Naive thymus-derived CD4-positive, alpha-beta T cell (primary cell): ENCODE results near the gene PDE5A. TPM values are rescaled to one million over a fixed set of nuclear protein-coding genes. Genes with fewer than 3 reads are reported as not detected.

Experiments used
- ATAC-seq: fragments of 150-1000 bp; cut with Tn5 transposase; 2 replicates; pipeline ENCODE4 v1.10.0; 2021; ENCODE audit warnings: mild to moderate bottlenecking, moderate library complexity
- CTCF ChIA-PET: fragments of 350-600 bp; sonication (Branson Sonifier 250); formaldehyde crosslinking; loops from one replicate; lab custom pipeline; 2021; ENCODE audit warnings: antibody characterized with exemption; lab: Charles Lee
- POLR2A ChIA-PET: fragments of 350-600 bp; sonication (Branson Sonifier 250); formaldehyde crosslinking; loops from one replicate; lab custom pipeline; 2021; ENCODE audit warnings: antibody characterized with exemption, inconsistent platforms; lab: Charles Lee
- DNase-seq, 9 donors: peaks; one replicate each; pipeline versions ENCODE4 v3.0.0 to v3.0.0-alpha.2; 2020 to 2022; ENCODE audit warnings: mixed read lengths in 1 of 9
- H3K27ac ChIP-seq: one replicate; pipeline ENCODE4 v1.7.0; 2013; ENCODE audit warnings: mild to moderate bottlenecking, low read depth, low read length, moderate library complexity
- H3K27me3 ChIP-seq, 2 donors: one replicate each; pipeline ENCODE4 v1.7.0; 2013; ENCODE audit warnings: low read length in 2 of 2, mild to moderate bottlenecking in 2 of 2, moderate library complexity in 2 of 2; ENCODE audit not compliant: control insufficient read depth in 2 of 2, insufficient read depth in 2 of 2
- H3K36me3 ChIP-seq, 3 experiments: 1 replicate in 2 of 3; 2 replicates in 1 of 3; pipeline ENCODE4 v1.7.0; 2013; ENCODE audit warnings: low read length in 3 of 3, mild to moderate bottlenecking in 3 of 3, moderate library complexity in 1 of 3; ENCODE audit not compliant: insufficient read depth in 3 of 3, control insufficient read depth in 2 of 3
- H3K4me1 ChIP-seq, 2 donors: one replicate each; pipeline ENCODE4 v1.7.0; 2013; ENCODE audit warnings: low read length in 2 of 2, mild to moderate bottlenecking in 2 of 2, moderate library complexity in 1 of 2; ENCODE audit not compliant: control insufficient read depth in 2 of 2, insufficient read depth in 2 of 2
- H3K4me3 ChIP-seq: 2 replicates; pipeline ENCODE4 v1.7.0; 2013; ENCODE audit warnings: mild to moderate bottlenecking, low read length
- H3K9me3 ChIP-seq, 3 experiments: 1 replicate in 2 of 3; 2 replicates in 1 of 3; pipeline ENCODE4 v1.7.0; 2013; ENCODE audit warnings: low read length in 3 of 3; ENCODE audit not compliant: control insufficient read depth in 2 of 3
- H3K27ac Mint-ChIP-seq, 9 donors: one replicate each; pipeline ENCODE4 v1.8.0; 2020 to 2022; ENCODE audit warnings: mixed read lengths in 9 of 9, mild to moderate bottlenecking in 8 of 9, moderate library complexity in 5 of 9, inconsistent platforms in 2 of 9
- H3K27me3 Mint-ChIP-seq, 5 donors: one replicate each; pipeline ENCODE4 v1.8.0; 2021 to 2022; ENCODE audit warnings: mixed read lengths in 5 of 5, mild to moderate bottlenecking in 1 of 5
- H3K36me3 Mint-ChIP-seq, 5 donors: one replicate each; pipeline ENCODE4 v1.8.0; 2020 to 2022; ENCODE audit warnings: mixed read lengths in 5 of 5, mild to moderate bottlenecking in 3 of 5, inconsistent platforms in 1 of 5
- H3K4me1 Mint-ChIP-seq, 7 donors: one replicate each; pipeline ENCODE4 v1.8.0; 2020 to 2022; ENCODE audit warnings: mixed read lengths in 7 of 7, mild to moderate bottlenecking in 3 of 7, inconsistent platforms in 1 of 7
- H3K4me3 Mint-ChIP-seq, 10 donors: one replicate each; pipeline ENCODE4 v1.8.0; 2020 to 2022; ENCODE audit warnings: mild to moderate bottlenecking in 10 of 10, mixed read lengths in 10 of 10, moderate library complexity in 6 of 10, inconsistent platforms in 2 of 10
- H3K9me3 Mint-ChIP-seq, 11 donors: one replicate each; pipeline ENCODE4 v1.8.0; 2020 to 2022; ENCODE audit warnings: mixed read lengths in 11 of 11, mild to moderate bottlenecking in 4 of 11, inconsistent platforms in 1 of 11, moderate library complexity in 1 of 11
- intact Hi-C, 2 donors: fragments of 100-400 bp; cut with micrococcal nuclease; formaldehyde crosslinking; loops; one replicate each; pipeline ENCODE4 v1.15.1; 2023
- polyA plus RNA-seq, 2 donors: library from polyadenylated mRNA; unstranded; fragments of 300-500 nt; fragmentation: Illumina TruSeq; gene quantifications; one replicate each; pipeline ENCODE4 v1.2.3, GENCODE V29; 2021
- total RNA-seq, 6 experiments: library from RNA in 5 of 6; stranded (reverse) in 5 of 6; gene quantifications; 1 replicate in 5 of 6; 2 replicates in 1 of 6; pipeline ENCODE4 v1.2.3 and lab custom pipeline; 2021 to 2026

The PDE5A gene
- total and polyA plus RNA-seq, 7 experiments from 2014 or later, result 0.21 to 2.6 (median 0.65) TPM

GRCh38 chr4:119648398-119648797 is 19.8 kb upstream of the PDE5A start:
- Mint-ChIP-seq H3K27me3 (peaks cover 3 to 29% (median 22%) of the 10 kb centered on the region in 5 donors), H3K36me3 (peaks cover 0 to 4% (median 0%) of the 10 kb centered on the region in 5 donors), H3K27ac (no peak overlapping the region), H3K4me3 (no peak overlapping the region), H3K9me3 (no peaks in the 10 kb centered on the region), H3K4me1 (no peaks in the 10 kb centered on the region)
- Histone ChIP-seq H3K27me3 (no peaks in the 10 kb centered on the region), H3K4me1 (no peaks in the 10 kb centered on the region), H3K27ac (no peak overlapping the region), H3K36me3 (no peaks in the 10 kb centered on the region), H3K4me3 (no peak overlapping the region), H3K9me3 (no peaks in the 10 kb centered on the region)
- DNase-seq (no peak), ATAC-seq (no peak)
- intact Hi-C loops, result no loop called here
- ChIA-PET POLR2A (no interaction called here), CTCF (no interaction called here)

GRCh38 chr4:119647558-119647957 is 19.0 kb upstream of the PDE5A start:
- no peaks in the 10 kb centered on the region for H3K4me1 Mint-ChIP-seq
- DNase-seq, result no peak
- no peak overlapping the region for H3K27ac Mint-ChIP-seq
- H3K4me1 ChIP-seq, result no peaks in the 10 kb centered on the region
- no peaks in the 10 kb centered on the region for H3K36me3 ChIP-seq
- intact Hi-C loops, result no loop called here
- no peaks in the 10 kb centered on the region for H3K9me3 Mint-ChIP-seq
- H3K36me3 Mint-ChIP-seq, result peaks cover 0 to 4% (median 0%) of the 10 kb centered on the region in 5 donors
- no peak overlapping the region for H3K27ac ChIP-seq
- no peak overlapping the region for H3K4me3 ChIP-seq
- no peaks in the 10 kb centered on the region for H3K27me3 ChIP-seq
- no peak overlapping the region for H3K4me3 Mint-ChIP-seq
- ChIA-PET POLR2A (no interaction called here), CTCF (no interaction called here)
- H3K27me3 Mint-ChIP-seq, result peaks cover 3 to 29% (median 22%) of the 10 kb centered on the region in 5 donors
- ATAC-seq, result no peak
- H3K9me3 ChIP-seq, result no peaks in the 10 kb centered on the region

GRCh38 chr4:119646347-119647071 is 17.9 kb upstream of the PDE5A start:
- no peaks in the 10 kb centered on the region for H3K9me3 ChIP-seq
- no peak overlapping the region for H3K27ac Mint-ChIP-seq
- CTCF ChIA-PET, result no interaction called here
- no peak for ATAC-seq
- no peaks in the 10 kb centered on the region for H3K36me3 ChIP-seq
- no peaks in the 10 kb centered on the region for H3K27me3 ChIP-seq
- H3K27ac ChIP-seq, result no peak overlapping the region
- peaks cover 0 to 4% (median 0%) of the 10 kb centered on the region in 5 donors for H3K36me3 Mint-ChIP-seq
- POLR2A ChIA-PET, result no interaction called here
- DNase-seq, result no peak
- no peak overlapping the region for H3K4me3 ChIP-seq
- H3K4me1 Mint-ChIP-seq, result no peaks in the 10 kb centered on the region
- H3K4me1 ChIP-seq, result no peaks in the 10 kb centered on the region
- no peak overlapping the region for H3K4me3 Mint-ChIP-seq
- H3K9me3 Mint-ChIP-seq, result no peaks in the 10 kb centered on the region
- intact Hi-C loops, result no loop called here
- peaks cover 3 to 29% (median 22%) of the 10 kb centered on the region in 5 donors for H3K27me3 Mint-ChIP-seq

DNA sequence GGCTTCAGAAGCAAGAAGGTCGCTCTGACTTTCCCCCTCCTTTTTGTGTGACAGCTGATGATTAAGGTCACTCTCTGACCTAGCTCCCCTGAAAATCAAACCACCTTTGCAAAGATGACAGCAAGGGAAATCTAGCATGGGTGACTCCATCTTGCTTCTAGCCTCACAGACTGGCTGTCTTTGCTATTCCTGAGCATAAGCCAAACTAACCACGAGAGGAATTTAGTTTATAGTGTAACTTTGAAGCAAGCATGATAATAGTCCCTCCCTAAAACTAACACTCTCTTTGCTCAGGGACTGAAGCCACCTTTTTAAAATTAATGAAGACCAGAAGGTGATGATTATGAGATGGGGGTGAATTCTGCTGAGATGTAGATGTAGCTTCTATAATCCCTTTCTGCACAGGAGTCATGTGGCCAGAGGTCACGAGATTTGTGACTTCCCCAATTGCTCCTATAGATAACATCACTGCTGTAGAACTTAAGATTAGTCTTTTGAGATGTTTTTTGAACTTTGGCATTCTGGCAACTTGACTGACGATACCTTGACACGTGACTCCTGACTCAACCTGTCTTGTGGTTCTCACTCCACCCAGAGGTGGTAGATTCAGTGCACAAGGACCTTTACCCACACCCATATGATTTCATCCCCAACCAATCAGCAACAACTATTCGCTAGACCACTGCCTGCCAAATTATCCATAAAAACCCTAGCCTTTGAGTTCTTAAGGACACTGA is 14.9 kb upstream of the PDE5A start:
- H3K27ac ChIP-seq, result no peak overlapping the region
- Mint-ChIP-seq H3K27me3 (peaks cover 4 to 18% (median 12%) of the 10 kb centered on the region in 5 donors), H3K36me3 (no peaks in the 10 kb centered on the region), H3K27ac (no peak overlapping the region), H3K9me3 (no peaks in the 10 kb centered on the region), H3K4me3 (no peak overlapping the region), H3K4me1 (no peaks in the 10 kb centered on the region)
- DNase-seq (no peak), ATAC-seq (no peak)
- ChIA-PET POLR2A (no interaction called here), CTCF (no interaction called here)
- no peak overlapping the region for H3K4me3 ChIP-seq
- no peaks in the 10 kb centered on the region for H3K9me3 ChIP-seq
- H3K36me3 ChIP-seq, result no peaks in the 10 kb centered on the region
- no peaks in the 10 kb centered on the region for H3K27me3 ChIP-seq
- intact Hi-C loops, result no loop called here
- no peaks in the 10 kb centered on the region for H3K4me1 ChIP-seq

- DNase-seq (no peak), ATAC-seq (no peak)
- CTCF ChIA-PET, result interaction anchor here (1.3 kb wide), 1 partner anchor 13 kb away, joined by 4 read pairs; the partner anchor contains the start of gene PDE5A
- no peak overlapping the region for H3K27ac ChIP-seq
- intact Hi-C loops, result no loop called here
- H3K4me1 Mint-ChIP-seq, result no peaks in the 10 kb centered on the region
- H3K9me3 ChIP-seq, result no peaks in the 10 kb centered on the region
- POLR2A ChIA-PET, result interaction anchor here (0.5 kb wide), 1 partner anchor 604 kb away, joined by 3 read pairs; no protein-coding TSS in a partner anchor
- H3K27ac Mint-ChIP-seq, result no peak overlapping the region
- H3K36me3 ChIP-seq, result no peaks in the 10 kb centered on the region
- peaks cover 7 to 15% (median 11%) of the 10 kb centered on the region in 5 donors for H3K27me3 Mint-ChIP-seq
- no peak overlapping the region for H3K4me3 Mint-ChIP-seq
- no peaks in the 10 kb centered on the region for H3K36me3 Mint-ChIP-seq
- H3K4me1 ChIP-seq, result no peaks in the 10 kb centered on the region
- H3K9me3 Mint-ChIP-seq, result no peaks in the 10 kb centered on the region
- no peaks in the 10 kb centered on the region for H3K27me3 ChIP-seq
- no peak overlapping the region for H3K4me3 ChIP-seq
Observed at GRCh38 chr4:119641765-119642164, 13.2 kb upstream of the PDE5A start.

DNA sequence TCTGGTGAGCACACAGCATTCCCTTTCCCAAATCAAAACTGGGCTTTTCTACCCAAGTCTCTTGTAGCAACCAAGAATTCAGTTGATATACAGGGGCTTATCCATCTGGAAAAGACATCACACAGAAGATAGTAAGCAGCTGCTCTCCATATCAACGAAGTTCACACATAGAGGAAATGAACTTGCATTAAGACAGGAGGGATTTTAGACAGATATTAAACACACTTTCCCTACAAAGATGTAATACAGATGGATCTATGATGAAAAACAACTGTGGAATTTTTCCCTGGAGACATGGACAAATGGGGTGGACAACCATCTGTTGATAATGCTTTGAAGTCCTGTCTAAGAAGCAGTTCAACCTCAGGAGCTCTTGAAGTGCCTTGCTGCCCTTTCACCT is 9.8 kb upstream of the PDE5A start:
- Histone ChIP-seq H3K36me3 (no peaks in the 10 kb centered on the region), H3K4me3 (no peak overlapping the region), H3K27ac (no peak overlapping the region), H3K4me1 (no peaks in the 10 kb centered on the region), H3K9me3 (no peaks in the 10 kb centered on the region), H3K27me3 (no peaks in the 10 kb centered on the region)
- Mint-ChIP-seq H3K4me3 (no peak overlapping the region), H3K27me3 (peaks cover 11 to 23% (median 19%) of the 10 kb centered on the region in 5 donors), H3K4me1 (no peaks in the 10 kb centered on the region), H3K9me3 (no peaks in the 10 kb centered on the region), H3K27ac (no peak overlapping the region), H3K36me3 (no peaks in the 10 kb centered on the region)
- ChIA-PET POLR2A (no interaction called here), CTCF (no interaction called here)
- ATAC-seq (no peak), DNase-seq (no peak)
- intact Hi-C loops, result no loop called here
